ENCODE measurements around the gene ABHD12.
A peak's percentile ranks its signal among the peaks of the same experiment; 100 is the strongest.

ABHD12 gene

GRCh38 chr20:25259788-25260254 is 130.8 kb downstream of the ABHD12 start:
- Mint-ChIP-seq H3K9me3 (no peaks in the 10 kb centered on the region), H3K27ac (peak overlapping the region; percentile 77), H3K4me3 (no peak overlapping the region), H3K27me3 (no peaks in the 10 kb centered on the region), H3K36me3 (peaks cover 31% of the 10 kb centered on the region), H3K4me1 (peaks cover 38% of the 10 kb centered on the region)
- CTCF ChIA-PET = interaction anchor here (0.6 to 2.6 kb wide), 2 partner anchors 36 to 112 kb away, joined by 4 to 6 read pairs; no protein-coding TSS in a partner anchor
- DNase-seq = no peak

GRCh38 chr20:25259358-25259757 is 131.3 kb downstream of the ABHD12 start:
- peaks cover 31% of the 10 kb centered on the region for H3K36me3 Mint-ChIP-seq
- DNase-seq = no peak
- CTCF ChIA-PET = interaction anchor here (0.6 kb wide), 1 partner anchor 112 kb away, joined by 4 read pairs; no protein-coding TSS in a partner anchor
- H3K27ac Mint-ChIP-seq = peak overlapping the region; percentile 77
- H3K4me1 Mint-ChIP-seq = peaks cover 38% of the 10 kb centered on the region
- no peaks in the 10 kb centered on the region for H3K9me3 Mint-ChIP-seq
- no peaks in the 10 kb centered on the region for H3K27me3 Mint-ChIP-seq
- H3K4me3 Mint-ChIP-seq = no peak overlapping the region

- H3K27me3 Mint-ChIP-seq = no peaks in the 10 kb centered on the region
- peaks cover 38% of the 10 kb centered on the region for H3K4me1 Mint-ChIP-seq
- no peaks in the 10 kb centered on the region for H3K9me3 Mint-ChIP-seq
- no peak for DNase-seq
- no peak overlapping the region for H3K27ac Mint-ChIP-seq
- CTCF ChIA-PET = no interaction called here
- H3K36me3 Mint-ChIP-seq = peaks cover 31% of the 10 kb centered on the region
- H3K4me3 Mint-ChIP-seq = no peak overlapping the region
These were observed 131.8 kb downstream of the ABHD12 start for GRCh38 chr20:25258828-25259227.

- peaks cover 31% of the 10 kb centered on the region for H3K36me3 Mint-ChIP-seq
- H3K27me3 Mint-ChIP-seq = no peaks in the 10 kb centered on the region
- H3K4me3 Mint-ChIP-seq = no peak overlapping the region
- peaks cover 38% of the 10 kb centered on the region for H3K4me1 Mint-ChIP-seq
- CTCF ChIA-PET = no interaction called here
- DNase-seq = no peak
- no peaks in the 10 kb centered on the region for H3K9me3 Mint-ChIP-seq
- no peak overlapping the region for H3K27ac Mint-ChIP-seq
These were observed 132.2 kb downstream of the ABHD12 start for GRCh38 chr20:25258476-25258805.

GRCh38 chr20:25257756-25258475 is 132.7 kb downstream of the ABHD12 start:
- Mint-ChIP-seq H3K27ac (no peak overlapping the region), H3K4me1 (peaks cover 38% of the 10 kb centered on the region), H3K36me3 (peaks cover 26% of the 10 kb centered on the region), H3K9me3 (no peaks in the 10 kb centered on the region), H3K27me3 (no peaks in the 10 kb centered on the region), H3K4me3 (no peak overlapping the region)
- CTCF ChIA-PET = no interaction called here
- no peak for DNase-seq

GRCh38 chr20:25257130-25257529 is 133.5 kb downstream of the ABHD12 start:
- H3K27ac Mint-ChIP-seq = no peak overlapping the region
- H3K4me3 Mint-ChIP-seq = no peak overlapping the region
- H3K9me3 Mint-ChIP-seq = no peaks in the 10 kb centered on the region
- CTCF ChIA-PET = no interaction called here
- peaks cover 26% of the 10 kb centered on the region for H3K36me3 Mint-ChIP-seq
- H3K4me1 Mint-ChIP-seq = peaks cover 38% of the 10 kb centered on the region
- H3K27me3 Mint-ChIP-seq = no peaks in the 10 kb centered on the region
- DNase-seq = no peak

GRCh38 chr20:25256226-25256859 is 134.3 kb downstream of the ABHD12 start:
- no peak overlapping the region for H3K27ac Mint-ChIP-seq
- H3K27me3 Mint-ChIP-seq = no peaks in the 10 kb centered on the region
- peaks cover 35% of the 10 kb centered on the region for H3K4me1 Mint-ChIP-seq
- H3K9me3 Mint-ChIP-seq = no peaks in the 10 kb centered on the region
- no peak for DNase-seq
- H3K36me3 Mint-ChIP-seq = peaks cover 20% of the 10 kb centered on the region
- CTCF ChIA-PET = no interaction called here
- H3K4me3 Mint-ChIP-seq = no peak overlapping the region

- Mint-ChIP-seq H3K4me1 (peaks cover 33% of the 10 kb centered on the region), H3K27me3 (no peaks in the 10 kb centered on the region), H3K27ac (no peak overlapping the region), H3K36me3 (peaks cover 9% of the 10 kb centered on the region), H3K9me3 (no peaks in the 10 kb centered on the region), H3K4me3 (no peak overlapping the region)
- CTCF ChIA-PET = no interaction called here
- no peak for DNase-seq
These were observed 135.5 kb downstream of the ABHD12 start for GRCh38 chr20:25254986-25255680.

- no peak overlapping the region for H3K27ac Mint-ChIP-seq
- peaks cover 31% of the 10 kb centered on the region for H3K4me1 Mint-ChIP-seq
- no peak for DNase-seq
- H3K9me3 Mint-ChIP-seq = no peaks in the 10 kb centered on the region
- peaks cover 6% of the 10 kb centered on the region for H3K36me3 Mint-ChIP-seq
- H3K4me3 Mint-ChIP-seq = no peak overlapping the region
- H3K27me3 Mint-ChIP-seq = no peaks in the 10 kb centered on the region
- CTCF ChIA-PET = no interaction called here
These were observed 136.1 kb downstream of the ABHD12 start for GRCh38 chr20:25254571-25254970.

GRCh38 chr20:25253606-25254275 is 136.9 kb downstream of the ABHD12 start:
- no peaks in the 10 kb centered on the region for H3K27me3 Mint-ChIP-seq
- peaks cover 32% of the 10 kb centered on the region for H3K4me1 Mint-ChIP-seq
- CTCF ChIA-PET = no interaction called here
- H3K9me3 Mint-ChIP-seq = no peaks in the 10 kb centered on the region
- no peak overlapping the region for H3K27ac Mint-ChIP-seq
- H3K4me3 Mint-ChIP-seq = no peak overlapping the region
- no peak for DNase-seq
- H3K36me3 Mint-ChIP-seq = peaks cover 2% of the 10 kb centered on the region

GRCh38 chr20:25252686-25253421 is 137.8 kb downstream of the ABHD12 start:
- DNase-seq = no peak
- peaks cover 28% of the 10 kb centered on the region for H3K4me1 Mint-ChIP-seq
- peaks cover 4% of the 10 kb centered on the region for H3K27me3 Mint-ChIP-seq
- H3K27ac Mint-ChIP-seq = no peak overlapping the region
- no peak overlapping the region for H3K4me3 Mint-ChIP-seq
- no peaks in the 10 kb centered on the region for H3K9me3 Mint-ChIP-seq
- CTCF ChIA-PET = no interaction called here
- H3K36me3 Mint-ChIP-seq = peaks cover 2% of the 10 kb centered on the region

- peaks cover 27% of the 10 kb centered on the region for H3K4me1 Mint-ChIP-seq
These were observed 138.4 kb downstream of the ABHD12 start for GRCh38 chr20:25252230-25252651.

GRCh38 chr20:25251558-25251957 is 139.1 kb downstream of the ABHD12 start:
- H3K4me1 Mint-ChIP-seq = peaks cover 34% of the 10 kb centered on the region
- CTCF ChIA-PET = interaction anchor here (0.6 kb wide), 1 partner anchor 257 kb away, joined by 3 read pairs; no protein-coding TSS in a partner anchor

More at GRCh38 chr20:25252230-25252651, 138.4 kb downstream of the ABHD12 start:
- no peak overlapping the region for H3K27ac Mint-ChIP-seq
- H3K36me3 Mint-ChIP-seq = peaks cover 2% of the 10 kb centered on the region
- H3K9me3 Mint-ChIP-seq = no peaks in the 10 kb centered on the region
- H3K4me3 Mint-ChIP-seq = no peak overlapping the region
- CTCF ChIA-PET = interaction anchor here (0.6 kb wide), 1 partner anchor 258 kb away, joined by 3 read pairs; no protein-coding TSS in a partner anchor
- no peak for DNase-seq
- peaks cover 8% of the 10 kb centered on the region for H3K27me3 Mint-ChIP-seq

More at GRCh38 chr20:25251558-25251957, 139.1 kb downstream of the ABHD12 start:
- Mint-ChIP-seq H3K4me3 (no peak overlapping the region), H3K27ac (no peak overlapping the region), H3K36me3 (peaks cover 2% of the 10 kb centered on the region), H3K9me3 (no peaks in the 10 kb centered on the region), H3K27me3 (peaks cover 14% of the 10 kb centered on the region)
- DNase-seq = no peak
